IMR-90 (cell line): ENCODE results near the gene SDR39U1. TPM values are rescaled to one million over a fixed set of nuclear protein-coding genes. Genes with fewer than 3 reads are reported as not detected.

Source experiments
- ATAC-seq: fragments of 200-7000 bp; cut with Tn5 transposase; 2 replicates; pipeline ENCODE4 v1.9.1; 2020; ENCODE audit warnings: low read depth, mild to moderate bottlenecking, moderate library complexity
- BruUV-seq: library from RNA; stranded (reverse); fragments of 400-500 nt; replicated peaks from 2 replicates; lab custom pipeline; 2021; lab: Mats Ljungman, UMichigan
- CTCF ChIA-PET: fragments of 300-600 bp; formaldehyde crosslinking; extraction: SDS; loops from one replicate; lab custom pipeline; 2021; ENCODE audit warnings: antibody characterized with exemption; lab: Yijun Ruan, JAX
- POLR2A ChIA-PET: fragments of 300-600 bp; sonication (Branson Sonifier 250); formaldehyde crosslinking; loops from one replicate; lab custom pipeline; 2022; ENCODE audit warnings: antibody characterized with exemption; ENCODE audit not compliant: unreplicated experiment; lab: Charles Lee
- DNase-seq: peaks from one replicate; pipeline ENCODE4 v3.0.0; 2013
- H2AFZ ChIP-seq: replicated peaks from 2 replicates; pipeline ENCODE3; 2013; ENCODE audit warnings: low read length, mild to moderate bottlenecking; ENCODE audit not compliant: poor library complexity
- H2AK5ac ChIP-seq: 2 replicates; pipeline ENCODE4 v1.6.1; 2013; ENCODE audit warnings: low read depth, low read length, inconsistent platforms
- H2AK9ac ChIP-seq: replicated peaks from 2 replicates; pipeline ENCODE3; 2013; ENCODE audit warnings: mild to moderate bottlenecking, low read depth, low read length, moderate library complexity; ENCODE audit not compliant: poor library complexity
- H2BK120ac ChIP-seq: 2 replicates; pipeline ENCODE4 v1.6.1; 2013; ENCODE audit warnings: low read depth, low read length, inconsistent platforms
- H2BK15ac ChIP-seq: 3 replicates; pipeline ENCODE4 v1.6.1; 2013; ENCODE audit warnings: low read depth, low read length, inconsistent platforms
- H2BK20ac ChIP-seq: 2 replicates; pipeline ENCODE4 v1.6.1; 2013; ENCODE audit warnings: low read depth, mild to moderate bottlenecking, inconsistent platforms, low read length, moderate library complexity
- H2BK5ac ChIP-seq: 2 replicates; pipeline ENCODE4 v1.6.1; 2013; ENCODE audit warnings: mild to moderate bottlenecking, low read depth, low read length, inconsistent platforms; ENCODE audit not compliant: poor library complexity, severe bottlenecking
- H3K14ac ChIP-seq: replicated peaks from 2 replicates; pipeline ENCODE4 v1.6.1; 2013; ENCODE audit warnings: low read depth, low read length, inconsistent platforms
- H3K18ac ChIP-seq: 2 replicates; pipeline ENCODE4 v1.6.1; 2013; ENCODE audit warnings: low read depth, low read length, control low read depth
- H3K23ac ChIP-seq: 2 replicates; pipeline ENCODE4 v1.6.1; 2013; ENCODE audit warnings: low read depth, low read length, inconsistent platforms
- H3K27ac ChIP-seq: 2 replicates; pipeline ENCODE4 v1.5.1; 2013; ENCODE audit warnings: mild to moderate bottlenecking, control low read depth, low read length; ENCODE audit not compliant: insufficient read depth
- H3K27me3 ChIP-seq: 2 replicates; pipeline ENCODE4 v1.6.1; 2013; ENCODE audit warnings: low read length; ENCODE audit not compliant: control insufficient read depth, insufficient read depth
- H3K36me3 ChIP-seq: 2 replicates; pipeline ENCODE4 v1.6.1; 2013; ENCODE audit warnings: low read length, mixed read lengths; ENCODE audit not compliant: control insufficient read depth, insufficient read depth
- H3K4ac ChIP-seq: 2 replicates; pipeline ENCODE4 v1.6.1; 2013; ENCODE audit warnings: low read depth, low read length, inconsistent platforms
- H3K4me1 ChIP-seq: 2 replicates; pipeline ENCODE4 v1.6.1; 2013; ENCODE audit warnings: low read length, mixed read lengths; ENCODE audit not compliant: control insufficient read depth, insufficient read depth
- H3K4me2 ChIP-seq: 2 replicates; pipeline ENCODE4 v1.6.1; 2013; ENCODE audit warnings: low read depth, mild to moderate bottlenecking, control low read depth, low read length, moderate library complexity
- H3K4me3 ChIP-seq: 2 replicates; pipeline ENCODE4 v1.5.1; 2013; ENCODE audit warnings: low read depth, mild to moderate bottlenecking, control low read depth, low read length, moderate library complexity; ENCODE audit not compliant: insufficient read depth
- H3K56ac ChIP-seq: 2 replicates; pipeline ENCODE4 v1.6.1; 2013; ENCODE audit warnings: low read length, inconsistent platforms; ENCODE audit not compliant: insufficient read depth; ENCODE audit errors: extremely low read depth
- H3K79me1 ChIP-seq, 2 experiments: 2 replicates each; pipeline ENCODE4 v1.6.1; 2013; ENCODE audit warnings: low read length in 2 of 2, inconsistent platforms in 1 of 2, low read depth in 1 of 2
- H3K9ac ChIP-seq: 2 replicates; pipeline ENCODE4 v1.6.1; 2013; ENCODE audit warnings: low read depth, low read length, control low read depth
- H3K9me1 ChIP-seq: 2 replicates; pipeline ENCODE4 v1.6.1; 2013; ENCODE audit warnings: low read length, inconsistent platforms; ENCODE audit not compliant: insufficient read depth
- H3K9me3 ChIP-seq: 2 replicates; pipeline ENCODE4 v1.6.1; 2013; ENCODE audit warnings: low read length; ENCODE audit not compliant: control insufficient read depth, insufficient read depth
- H4K20me1 ChIP-seq: 2 replicates; pipeline ENCODE4 v1.6.1; 2013; ENCODE audit warnings: low read length, inconsistent platforms; ENCODE audit not compliant: insufficient read depth
- H4K5ac ChIP-seq: 2 replicates; pipeline ENCODE4 v1.6.1; 2013; ENCODE audit warnings: mild to moderate bottlenecking, low read depth, low read length, control low read depth
- H4K8ac ChIP-seq, 2 experiments: 2 replicates each; pipeline ENCODE4 v1.6.1; 2013; ENCODE audit warnings: low read depth in 2 of 2, low read length in 2 of 2, control low read depth in 1 of 2, inconsistent platforms in 1 of 2
- H4K91ac ChIP-seq: 2 replicates; pipeline ENCODE4 v1.6.1; 2013; ENCODE audit warnings: low read depth, low read length, inconsistent platforms; ENCODE audit not compliant: insufficient read depth
- CEBPB ChIP-seq: IDR thresholded peaks from 2 replicates; pipeline ENCODE4 v1.6.1; 2012; ENCODE audit warnings: low read depth, low read length, improper control_type of control experiment
- MAFK ChIP-seq: IDR thresholded peaks from 2 replicates; pipeline ENCODE4 v1.6.1; 2012; ENCODE audit warnings: low read depth, low read length, improper control_type of control experiment
- MAZ ChIP-seq: IDR thresholded peaks from 2 replicates; pipeline ENCODE4 v1.6.1; 2012; ENCODE audit warnings: low read depth, mild to moderate bottlenecking, low read length, improper control_type of control experiment, moderate library complexity, borderline replicate concordance
- WGBS, 2 experiments: methylation state at CpG; one replicate each; pipeline versions ENCODE4 v1.1.5 to v1.1.7; 2013; ENCODE audit warnings: missing lambda C conversion rate in 2 of 2; ENCODE audit not compliant: insufficient read length in 1 of 2; ENCODE audit errors: extremely low coverage in 2 of 2; 5-methylcytosine and 5-hydroxymethylcytosine counted together
- dilution Hi-C: fragments of 300-500 bp; cut with HindIII; formaldehyde crosslinking; loops from one replicate; pipeline ENCODE4 v1.14.3; 2018; ENCODE audit warnings: low sequenced_read_pairs; ENCODE audit not compliant: unreplicated experiment
- in situ Hi-C: fragments of 300-500 bp; cut with MboI; formaldehyde crosslinking; loops from 3 replicates; pipeline ENCODE4 v1.14.3; 2019; ENCODE audit warnings: low sequenced_read_pairs, inconsistent platforms, mixed read lengths
- intact Hi-C: fragments of 100-400 bp; cut with micrococcal nuclease; formaldehyde crosslinking; loops from 2 replicates; pipeline ENCODE4 v1.10.0; 2022
- polyA plus RNA-seq, 3 experiments: library from polyadenylated mRNA; depleted of rRNA; stranded (reverse); fragments of >200 nt; gene quantifications; 2 replicates each; pipeline ENCODE4 v1.2.3, GENCODE V29; 2012; ENCODE audit warnings: low replicate concordance in 1 of 3
- total RNA-seq: library from RNA; depleted of rRNA; stranded (reverse); fragments of >200 nt; gene quantifications from 2 replicates; pipeline ENCODE4 v1.2.3, GENCODE V29; 2012

The SDR39U1 gene
- total and polyA plus RNA-seq, 2 of the 4 experiments (the other 2 are of a cell fraction) = 7.5 to 46.3 TPM

GRCh38 chr14:24399999-24400718 lies 42.4 kb downstream of the SDR39U1 start:
- no peak overlapping the region for H4K5ac ChIP-seq
- H3K4me1 ChIP-seq = peaks cover 17% of the 10 kb centered on the region
- H3K36me3 ChIP-seq = 0 out of 2 replicates have a peak, but pooled peaks cover 2% of the 10 kb centered on the region
- ATAC-seq (no peak), DNase-seq (no peak)
- H3K27ac ChIP-seq = no peak overlapping the region
- POLR2A ChIA-PET = interaction anchor here (0.6 kb wide), 1 partner anchor 30 kb away, joined by 3 read pairs; the partner anchor contains the start of genes CBLN3 and KHNYN
- H3K18ac ChIP-seq = no peak overlapping the region
- no peak overlapping the region; the same call in 1 of the 2 replicates for H4K91ac ChIP-seq
- no peak overlapping the region for H2BK120ac ChIP-seq
- WGBS, 2 experiments = no CpG with 5 or more reads among the region's 4 CpGs
- peak overlapping the region in 1 of 2 experiments; percentile 77; a peak in 1 of 4 replicates for H4K8ac ChIP-seq
- no peak overlapping the region for H2BK15ac ChIP-seq
- no peak overlapping the region for H2BK20ac ChIP-seq
- H4K20me1 ChIP-seq = no peaks in the 10 kb centered on the region
- no peak overlapping the region for H3K56ac ChIP-seq
- no peak overlapping the region; the same call in 1 of the 2 replicates for H3K9ac ChIP-seq
- peaks cover 0 to 13% of the 10 kb centered on the region in 2 experiments; a peak in 1 of 4 replicates for H3K79me1 ChIP-seq
- in situ Hi-C loops = no loop called here
- no peak overlapping the region for H2BK5ac ChIP-seq
- H3K9me1 ChIP-seq = peaks cover 3% of the 10 kb centered on the region; the same call in 1 of the 2 replicates
- H2AK9ac ChIP-seq = peak overlapping the region; percentile 86
- no TSS peak for BruUV-seq
- H3K4me3 ChIP-seq = peak overlapping the region; percentile 67
- H3K27me3 ChIP-seq = no peaks in the 10 kb centered on the region
- H3K23ac ChIP-seq = 0 out of 2 replicates have a peak overlapping the region, but pooled peaks have one; percentile 81
- peak overlapping the region; percentile 91 for H2AFZ ChIP-seq
- no peak overlapping the region for H2AK5ac ChIP-seq
- CTCF ChIA-PET = interaction anchor here (0.9 kb wide), 1 partner anchor 35 kb away, joined by 3 read pairs; no protein-coding TSS in a partner anchor
- intact Hi-C loops = loop anchor here (2.0 kb wide), 1 partner anchor 33 kb away; no protein-coding TSS in a partner anchor
- peak overlapping the region; percentile 89; the same call in 1 of the 2 replicates for H3K4me2 ChIP-seq
- TF ChIP-seq MAZ (no peak), MAFK (peak; percentile 71), CEBPB (no peak)
- dilution Hi-C loops = no loop called here
- H3K14ac ChIP-seq = no peak overlapping the region
- no peaks in the 10 kb centered on the region for H3K9me3 ChIP-seq
- H3K4ac ChIP-seq = peak overlapping the region; percentile 87
